ENCODE results near the gene MRGPRE. TPM values are rescaled to one million over a fixed set of nuclear protein-coding genes. Genes with fewer than 3 reads are reported as not detected.

The MRGPRE gene
- total RNA-seq, 2 donors from 2014 or later = not detected

- H3K36me3 Mint-ChIP-seq (ENCODE audit: low read depth) = no peaks in the 10 kb centered on the region
- no peak overlapping the region for H3K4me3 Mint-ChIP-seq
- no peaks in the 10 kb centered on the region for H3K4me1 Mint-ChIP-seq
- H3K27ac Mint-ChIP-seq = no peak overlapping the region
- no peaks in the 10 kb centered on the region for H3K9me3 Mint-ChIP-seq
- peaks cover 9% of the 10 kb centered on the region for H3K27me3 Mint-ChIP-seq
- no peak for ATAC-seq (replicated peaks)
These were observed 33.4 kb downstream of the MRGPRE start for GRCh38 chr11:3198815-3199214.

- Mint-ChIP-seq H3K27ac (no peak overlapping the region), H3K4me1 (no peaks in the 10 kb centered on the region), H3K36me3 (ENCODE audit: low read depth) (no peaks in the 10 kb centered on the region), H3K4me3 (no peak overlapping the region), H3K27me3 (peaks cover 9% of the 10 kb centered on the region), H3K9me3 (no peaks in the 10 kb centered on the region)
- no peak for ATAC-seq (replicated peaks)
These were observed 34.2 kb downstream of the MRGPRE start for GRCh38 chr11:3197878-3198528.

GRCh38 chr11:3197044-3197695, 35.0 kb downstream of the MRGPRE start:
- no peak for ATAC-seq (replicated peaks)
- H3K36me3 Mint-ChIP-seq (ENCODE audit: low read depth) = no peaks in the 10 kb centered on the region
- no peak overlapping the region for H3K4me3 Mint-ChIP-seq
- peaks cover 4% of the 10 kb centered on the region for H3K27me3 Mint-ChIP-seq
- H3K27ac Mint-ChIP-seq = no peak overlapping the region
- no peaks in the 10 kb centered on the region for H3K9me3 Mint-ChIP-seq
- H3K4me1 Mint-ChIP-seq = no peaks in the 10 kb centered on the region

- no peaks in the 10 kb centered on the region for H3K4me1 Mint-ChIP-seq
- no peaks in the 10 kb centered on the region for H3K36me3 Mint-ChIP-seq (ENCODE audit: low read depth)
- no peaks in the 10 kb centered on the region for H3K9me3 Mint-ChIP-seq
- no peak overlapping the region for H3K27ac Mint-ChIP-seq
- no peak overlapping the region for H3K4me3 Mint-ChIP-seq
- peaks cover 4% of the 10 kb centered on the region for H3K27me3 Mint-ChIP-seq
- ATAC-seq (replicated peaks) = no peak
These were observed 35.8 kb downstream of the MRGPRE start for GRCh38 chr11:3196161-3197043.

- H3K27ac Mint-ChIP-seq = no peak overlapping the region
- ATAC-seq (replicated peaks) = no peak
- H3K27me3 Mint-ChIP-seq = peaks cover 4% of the 10 kb centered on the region
- no peaks in the 10 kb centered on the region for H3K4me1 Mint-ChIP-seq
- no peaks in the 10 kb centered on the region for H3K36me3 Mint-ChIP-seq (ENCODE audit: low read depth)
- H3K9me3 Mint-ChIP-seq = no peaks in the 10 kb centered on the region
- no peak overlapping the region for H3K4me3 Mint-ChIP-seq
These were observed 36.7 kb downstream of the MRGPRE start for GRCh38 chr11:3195251-3196160.

- Mint-ChIP-seq H3K4me1 (no peaks in the 10 kb centered on the region), H3K36me3 (ENCODE audit: low read depth) (no peaks in the 10 kb centered on the region), H3K27me3 (peaks cover 4% of the 10 kb centered on the region), H3K9me3 (no peaks in the 10 kb centered on the region), H3K4me3 (no peak overlapping the region), H3K27ac (no peak overlapping the region)
- ATAC-seq (replicated peaks) = no peak
These were observed 38.0 kb downstream of the MRGPRE start for GRCh38 chr11:3194016-3194816.

- ATAC-seq (replicated peaks) = no peak
- Mint-ChIP-seq H3K27ac (no peak overlapping the region), H3K4me3 (no peak overlapping the region), H3K36me3 (ENCODE audit: low read depth) (no peaks in the 10 kb centered on the region), H3K9me3 (no peaks in the 10 kb centered on the region), H3K27me3 (peaks cover 2% of the 10 kb centered on the region), H3K4me1 (no peaks in the 10 kb centered on the region)
These were observed 38.7 kb downstream of the MRGPRE start for GRCh38 chr11:3193373-3194015.

GRCh38 chr11:3192511-3193372, 39.5 kb downstream of the MRGPRE start:
- Mint-ChIP-seq H3K36me3 (ENCODE audit: low read depth) (no peaks in the 10 kb centered on the region), H3K4me1 (no peaks in the 10 kb centered on the region), H3K9me3 (no peaks in the 10 kb centered on the region), H3K27me3 (no peaks in the 10 kb centered on the region), H3K4me3 (no peak overlapping the region), H3K27ac (no peak overlapping the region)
- ATAC-seq (replicated peaks) = no peak

- H3K4me1 Mint-ChIP-seq = no peaks in the 10 kb centered on the region
- no peaks in the 10 kb centered on the region for H3K9me3 Mint-ChIP-seq
- no peaks in the 10 kb centered on the region for H3K27me3 Mint-ChIP-seq
- ATAC-seq (replicated peaks) = no peak
- no peaks in the 10 kb centered on the region for H3K36me3 Mint-ChIP-seq (ENCODE audit: low read depth)
- H3K27ac Mint-ChIP-seq = no peak overlapping the region
- H3K4me3 Mint-ChIP-seq = no peak overlapping the region
These were observed 40.5 kb downstream of the MRGPRE start for GRCh38 chr11:3191586-3192324.

GRCh38 chr11:3190600-3190999, 41.6 kb downstream of the MRGPRE start:
- no peak for ATAC-seq (replicated peaks)
- H3K4me1 Mint-ChIP-seq = no peaks in the 10 kb centered on the region

GRCh38 chr11:3189886-3190583, 42.2 kb downstream of the MRGPRE start:
- no peaks in the 10 kb centered on the region for H3K4me1 Mint-ChIP-seq
- H3K27ac Mint-ChIP-seq = no peak overlapping the region
- no peak overlapping the region for H3K4me3 Mint-ChIP-seq
- H3K36me3 Mint-ChIP-seq (ENCODE audit: low read depth) = no peaks in the 10 kb centered on the region
- no peaks in the 10 kb centered on the region for H3K9me3 Mint-ChIP-seq
- no peak for ATAC-seq (replicated peaks)
- H3K27me3 Mint-ChIP-seq = no peaks in the 10 kb centered on the region

More at GRCh38 chr11:3190600-3190999, 41.6 kb downstream of the MRGPRE start:
- Mint-ChIP-seq H3K4me3 (no peak overlapping the region), H3K9me3 (no peaks in the 10 kb centered on the region), H3K27ac (no peak overlapping the region), H3K36me3 (ENCODE audit: low read depth) (no peaks in the 10 kb centered on the region), H3K27me3 (no peaks in the 10 kb centered on the region)

Data from activated T-helper 17 cell treated with anti-CD3 and anti-CD28 coated beads, Interleukin-2, amount 50 U/mL, for 72 hours (primary cell).